HCT116 (cell line): Measurements from ENCODE around the gene KCNJ10. TPM values are rescaled to one million over a fixed set of nuclear protein-coding genes. Genes with fewer than 3 reads are reported as not detected.

Source experiments
- ATAC-seq: fragments of 200-7000 bp; cut with Tn5 transposase; 2 replicates; pipeline ENCODE4 v1.9.1; 2020; ENCODE audit warnings: mild to moderate bottlenecking, moderate library complexity
- BruUV-seq: library from RNA; stranded (reverse); fragments of 400-500 nt; replicated peaks from 2 replicates; lab custom pipeline; 2021; lab: Mats Ljungman, UMichigan
- CTCF ChIA-PET: fragments of 300-600 bp; sonication (Branson Sonifier 250); formaldehyde crosslinking; loops from one replicate; lab custom pipeline; 2021; ENCODE audit warnings: antibody characterized with exemption; lab: Charles Lee
- POLR2A ChIA-PET: fragments of 300-600, 350-600 bp; sonication (Branson Sonifier 250); formaldehyde crosslinking; loops from one replicate; lab custom pipeline; 2021; ENCODE audit warnings: antibody characterized with exemption; lab: Charles Lee
- RAD21 ChIA-PET, 2 experiments: fragments of 300-600 bp; sonication (Branson Sonifier 250); formaldehyde crosslinking; loops; one replicate each; lab custom pipeline; 2023; ENCODE audit warnings: low total read pairs in 2 of 2; ENCODE audit not compliant: uncharacterized antibody in 2 of 2, unreplicated experiment in 2 of 2, low non-redundant PET in 1 of 2; lab: Charles Lee
- DNase-seq: peaks from one replicate; pipeline ENCODE4 v3.0.0-alpha.2; 2010; ENCODE audit warnings: low read depth, low spot score
- H2AFZ ChIP-seq: fragments of 200-600 bp; shearing (Covaris generic), sonication (generic); 2 replicates; pipeline ENCODE4 v1.6.1; 2017; ENCODE audit warnings: low read depth, mixed run types, mixed read lengths, antibody characterized with exemption, low read length; ENCODE audit not compliant: poor library complexity, severe bottlenecking
- H3K27ac ChIP-seq: 2 replicates; pipeline ENCODE4 v1.5.1; 2012; ENCODE audit warnings: low read depth, low read length
- H3K27me3 ChIP-seq: fragments of 200-600 bp; sonication (generic); 2 replicates; pipeline ENCODE4 v1.6.1; 2016; ENCODE audit warnings: mixed run types, low read length, mixed read lengths; ENCODE audit not compliant: insufficient read depth
- H3K36me3 ChIP-seq, 2 experiments: fragments of 200-500 bp in 1 of 2; fragments of 200-600 bp in 1 of 2; sonication (Bioruptor generic) in 1 of 2; sonication (generic) in 1 of 2; 2 replicates each; pipeline versions ENCODE4 v1.5.1 to v1.6.1; 2014 to 2016; ENCODE audit warnings: low read length in 2 of 2, inconsistent platforms in 1 of 2, mixed read lengths in 1 of 2, mixed run types in 1 of 2; ENCODE audit not compliant: insufficient read depth in 2 of 2, control insufficient read depth in 1 of 2
- H3K4me1 ChIP-seq, 2 experiments: fragments of 200-600 bp in 1 of 2; sonication (generic) in 1 of 2; 2 replicates each; pipeline versions ENCODE4 v1.5.1 to v1.6.1; 2012 to 2017; ENCODE audit warnings: low read length in 2 of 2, inconsistent platforms in 1 of 2, mild to moderate bottlenecking in 1 of 2, mixed read lengths in 1 of 2, mixed run types in 1 of 2, moderate library complexity in 1 of 2; ENCODE audit not compliant: insufficient read depth in 2 of 2, control insufficient read depth in 1 of 2
- H3K4me2 ChIP-seq: fragments of 200-600 bp; sonication (generic); 2 replicates; pipeline ENCODE4 v1.6.1; 2017; ENCODE audit warnings: mixed run types, low read length, mixed read lengths
- H3K4me3 ChIP-seq, 2 experiments: fragments of 200-600 bp in 1 of 2; sonication (generic) in 1 of 2; replicated peaks in 1 of 2; 2 replicates each; pipeline ENCODE4 v1.5.1; 2011 to 2016; ENCODE audit warnings: low read length in 2 of 2, control low read depth in 1 of 2, low read depth in 1 of 2, mild to moderate bottlenecking in 1 of 2, mixed read lengths in 1 of 2, mixed run types in 1 of 2
- H3K79me2 ChIP-seq: fragments of 200-600 bp; sonication (generic); 2 replicates; pipeline ENCODE4 v1.6.1; 2017; ENCODE audit warnings: mild to moderate bottlenecking, mixed run types, low read length, moderate library complexity, mixed read lengths; ENCODE audit not compliant: insufficient read depth
- H3K9ac ChIP-seq: fragments of 200-600 bp; sonication (generic); 2 replicates; pipeline ENCODE4 v1.6.1; 2016; ENCODE audit warnings: low read length, mixed read lengths
- H3K9me2 ChIP-seq: fragments of 200-600 bp; sonication (generic), shearing (Covaris generic); 2 replicates; pipeline ENCODE4 v1.6.1; 2017; ENCODE audit warnings: mixed run types, mild to moderate bottlenecking, moderate library complexity; ENCODE audit not compliant: insufficient read depth
- H3K9me3 ChIP-seq, 2 experiments: fragments of 200-500 bp in 1 of 2; fragments of 200-600 bp in 1 of 2; sonication (Bioruptor generic) in 1 of 2; sonication (generic) in 1 of 2; 2 replicates each; pipeline ENCODE4 v1.6.1; 2014 to 2017; ENCODE audit warnings: low read length in 2 of 2, mixed read lengths in 2 of 2, inconsistent platforms in 1 of 2, low read depth in 1 of 2, mild to moderate bottlenecking in 1 of 2, mixed run types in 1 of 2, moderate library complexity in 1 of 2; ENCODE audit not compliant: control insufficient read depth in 1 of 2, insufficient read depth in 1 of 2
- H4K20me1 ChIP-seq: fragments of 200-600 bp; sonication (generic), shearing (Covaris generic); 2 replicates; pipeline ENCODE4 v1.6.1; 2017; ENCODE audit warnings: mixed run types, mild to moderate bottlenecking, moderate library complexity; ENCODE audit not compliant: insufficient read depth
- ATF3 ChIP-seq: IDR thresholded peaks from 2 replicates; pipeline ENCODE4 v1.6.1; 2012
- CBX3 ChIP-seq: IDR thresholded peaks from 2 replicates; pipeline ENCODE4 v1.6.1; 2012; ENCODE audit warnings: low read depth
- CTCF ChIP-seq, 3 experiments: fragments of 200-600 bp in 1 of 3; sonication (generic) in 1 of 3; IDR thresholded peaks in 2 of 3; conservative IDR thresholded peaks in 1 of 3; 2 replicates each; pipeline ENCODE4 v1.5.1; 2012 to 2017; ENCODE audit warnings: low read depth in 2 of 3, low read length in 2 of 3, antibody characterized with exemption in 1 of 3, borderline replicate concordance in 1 of 3, control low read depth in 1 of 3, mild to moderate bottlenecking in 1 of 3, mixed read lengths in 1 of 3, mixed run types in 1 of 3, moderate library complexity in 1 of 3; ENCODE audit not compliant: insufficient read depth in 1 of 3
- EGR1 ChIP-seq: IDR thresholded peaks from 2 replicates; pipeline ENCODE4 v1.6.1; 2012; ENCODE audit warnings: low read depth
- ELF1 ChIP-seq: IDR thresholded peaks from 2 replicates; pipeline ENCODE4 v1.6.1; 2012; ENCODE audit warnings: low read depth, borderline replicate concordance
- EZH2 ChIP-seq: fragments of 200-600 bp; sonication (generic); IDR thresholded peaks from 2 replicates; pipeline ENCODE4 v1.6.1; 2017; ENCODE audit warnings: antibody characterized with exemption, mixed run types
- EZH2phosphoT487 ChIP-seq: fragments of 200-600 bp; IDR thresholded peaks from 2 replicates; pipeline ENCODE4 v1.6.1; 2018; ENCODE audit warnings: antibody characterized with exemption, borderline replicate concordance
- MAX ChIP-seq: IDR thresholded peaks from 2 replicates; pipeline ENCODE4 v1.6.1; 2012
- POLR2A ChIP-seq: IDR thresholded peaks from 2 replicates; pipeline ENCODE4 v1.7.0; 2011; ENCODE audit warnings: borderline replicate concordance; ENCODE audit not compliant: insufficient read depth, insufficient read length; ENCODE audit errors: extremely low read depth
- POLR2AphosphoS5 ChIP-seq: IDR thresholded peaks from 2 replicates; pipeline ENCODE4 v1.6.1; 2011; ENCODE audit warnings: mild to moderate bottlenecking, low read depth, low read length, moderate library complexity
- RAD21 ChIP-seq: IDR thresholded peaks from 2 replicates; pipeline ENCODE4 v1.6.1; 2012; ENCODE audit warnings: low read depth, mild to moderate bottlenecking
- REST ChIP-seq: IDR thresholded peaks from 2 replicates; pipeline ENCODE4 v1.6.1; 2012; ENCODE audit warnings: low read depth
- SIN3A ChIP-seq: IDR thresholded peaks from 2 replicates; pipeline ENCODE4 v1.6.1; 2012; ENCODE audit warnings: low read depth
- SRF ChIP-seq: IDR thresholded peaks from 2 replicates; pipeline ENCODE4 v1.6.1; 2012; ENCODE audit warnings: low read depth
- TCF7L2 ChIP-seq: IDR thresholded peaks from 2 replicates; pipeline ENCODE4 v1.7.0; 2011; ENCODE audit warnings: borderline replicate concordance, inconsistent platforms; ENCODE audit not compliant: insufficient read depth, insufficient read length; ENCODE audit errors: extremely low read depth
- ZBTB33 ChIP-seq: IDR thresholded peaks from 2 replicates; pipeline ENCODE4 v1.6.1; 2011; ENCODE audit warnings: mild to moderate bottlenecking, low read length, moderate library complexity; ENCODE audit not compliant: insufficient replicate concordance; ENCODE audit errors: extremely low read depth
- ZFX ChIP-seq: fragments of 450-650 bp; IDR thresholded peaks from 2 replicates; pipeline ENCODE4 v1.6.1; 2017
- ZNF274 ChIP-seq: fragments of 200-500 bp; sonication (Bioruptor generic); IDR thresholded peaks from 2 replicates; pipeline ENCODE4 v1.6.1; 2014; ENCODE audit warnings: mild to moderate bottlenecking, low read depth, low read length, inconsistent platforms
- intact Hi-C: fragments of 100-400 bp; cut with micrococcal nuclease; formaldehyde crosslinking; loops from 2 replicates; pipeline ENCODE4 v1.10.0; 2022
- total RNA-seq: library from RNA; stranded (reverse); gene quantifications from one replicate; pipeline ENCODE4 v1.2.1, GENCODE V29; 2021; ENCODE audit not compliant: unreplicated experiment

The KCNJ10 gene
- total RNA-seq, 1 experiment from 2014 or later: 0.57 TPM

- H3K79me2 ChIP-seq: no peaks in the 10 kb centered on the region
- H4K20me1 ChIP-seq: no peaks in the 10 kb centered on the region
- ATAC-seq: peak; percentile 79
- 0 out of 2 replicates have a peak overlapping the region, but pooled peaks have one; percentile 13 for H3K4me2 ChIP-seq
- intact Hi-C loops: loop anchor here (2.0 kb wide), 1 partner anchor 144 kb away; no protein-coding TSS in a partner anchor
- peak; percentile 69 for DNase-seq
- ChIA-PET POLR2A (interaction anchor here (1.0 to 1.6 kb wide), 2 partner anchors 11 to 19 kb away, joined by 3 read pairs; partner anchors contain the start of gene IGSF8), RAD21 (no interaction called here), CTCF (interaction anchor here (0.7 to 3.8 kb wide), 10 partner anchors 8 to 299 kb away, joined by 3 to 30 read pairs (median 4); no protein-coding TSS in a partner anchor)
- H3K27me3 ChIP-seq: no peaks in the 10 kb centered on the region
- H3K4me3 ChIP-seq: no peak overlapping the region
- no TSS peak for BruUV-seq
- no peaks in the 10 kb centered on the region for H3K9me2 ChIP-seq
- peak overlapping the region; percentile 66 for H2AFZ ChIP-seq
- no peak overlapping the region for H3K9ac ChIP-seq
- H3K27ac ChIP-seq: no peak overlapping the region; the same call in 1 of the 2 replicates
- H3K4me1 ChIP-seq: peaks cover 3 to 9% of the 10 kb centered on the region in 2 experiments; a peak in 2 of 4 replicates
- no peaks in the 10 kb centered on the region for H3K9me3 ChIP-seq
- H3K36me3 ChIP-seq: no peaks in the 10 kb centered on the region
- TF ChIP-seq POLR2AphosphoS5 (no peak), EGR1 (no peak), CTCF (IDR thresholded peaks at IDR 0.05 in 2 of 3, conservative IDR thresholded peaks at IDR 0.05 in 1 of 3; ENCODE audit: borderline replicate concordance in 1 of 3, insufficient read depth in 1 of 3, low read depth in 2 of 3, low read length in 2 of 3) (peak; percentile 43 to 76 (median 74); a peak in 5 of 6 replicates), EZH2phosphoT487 (no peak), ATF3 (no peak; the same call in 1 of the 2 replicates), REST (no peak), ZNF274 (no peak), ZFX (no peak), POLR2A (no peak), MAX (peak; percentile 98), SRF (no peak), ELF1 (no peak), SIN3A (no peak), TCF7L2 (peak; percentile 9), RAD21 (peak; percentile 49), EZH2 (no peak), ZBTB33 (no peak), CBX3 (peak; percentile 24; the same call in 1 of the 2 replicates)
Observed at GRCh38 chr1:160108888-160109662, 39.1 kb upstream of the KCNJ10 start.
